Neural progenitor cell (in vitro differentiated cells): ENCODE results near the gene LDLRAD4. TPM values are rescaled to one million over a fixed set of nuclear protein-coding genes. Genes with fewer than 3 reads are reported as not detected.

Source experiments
- DNase-seq: peaks from one replicate; pipeline ENCODE4 v3.0.0-alpha.2; 2016; ENCODE audit warnings: low spot score
- H2AFZ ChIP-seq: fragments of 200-600 bp; sonication (generic); replicated peaks from 2 replicates; pipeline ENCODE4 v1.6.1; 2016; ENCODE audit warnings: antibody characterized with exemption
- H3F3A ChIP-seq: fragments of 200-600 bp; sonication (generic); 2 replicates; pipeline ENCODE4 v1.6.1; 2016; ENCODE audit warnings: antibody characterized with exemption, low read depth
- H3K27ac ChIP-seq: fragments of 200-600 bp; sonication (generic); 2 replicates; pipeline ENCODE4 v1.5.1; 2016; ENCODE audit warnings: mild to moderate bottlenecking
- H3K27me3 ChIP-seq: fragments of 200-600 bp; sonication (generic); 2 replicates; pipeline ENCODE4 v1.6.1; 2016; ENCODE audit warnings: mild to moderate bottlenecking, moderate library complexity
- H3K36me3 ChIP-seq: fragments of 200-600 bp; sonication (generic); 2 replicates; pipeline ENCODE4 v1.5.1; 2016
- H3K4me1 ChIP-seq: fragments of 200-600 bp; sonication (generic); 2 replicates; pipeline ENCODE4 v1.6.1; 2016; ENCODE audit warnings: mixed run types
- H3K4me2 ChIP-seq: fragments of 200-600 bp; sonication (generic); 2 replicates; pipeline ENCODE4 v1.6.1; 2016
- H3K4me3 ChIP-seq: fragments of 200-600 bp; sonication (generic); 2 replicates; pipeline ENCODE4 v1.5.1; 2016
- H3K79me2 ChIP-seq: fragments of 200-600 bp; sonication (generic); 2 replicates; pipeline ENCODE4 v1.6.1; 2016; ENCODE audit warnings: low read depth
- H3K9ac ChIP-seq: fragments of 200-600 bp; sonication (generic); 2 replicates; pipeline ENCODE4 v1.6.1; 2016
- H3K9me3 ChIP-seq: fragments of 200-600 bp; sonication (generic); 2 replicates; pipeline ENCODE4 v1.5.1; 2016; ENCODE audit warnings: low read depth
- H4K20me1 ChIP-seq: fragments of 200-600 bp; sonication (generic); 2 replicates; pipeline ENCODE4 v1.6.1; 2016; ENCODE audit warnings: low read depth
- H3K27ac Mint-ChIP-seq: 3 replicates; pipeline ENCODE4 v1.8.0; 2021; ENCODE audit warnings: mixed read lengths
- H3K27me3 Mint-ChIP-seq: 2 replicates; pipeline ENCODE4 v1.8.0; 2022; ENCODE audit warnings: low read depth, mild to moderate bottlenecking, inconsistent platforms, moderate library complexity, mixed read lengths; ENCODE audit not compliant: insufficient read depth
- H3K36me3 Mint-ChIP-seq: 3 replicates; pipeline ENCODE4 v1.8.0; 2021; ENCODE audit warnings: mixed read lengths
- H3K4me1 Mint-ChIP-seq: 3 replicates; pipeline ENCODE4 v1.8.0; 2021; ENCODE audit warnings: mixed read lengths
- H3K4me3 Mint-ChIP-seq: 3 replicates; pipeline ENCODE4 v1.8.0; 2021; ENCODE audit warnings: mild to moderate bottlenecking, moderate library complexity, mixed read lengths
- H3K9me3 Mint-ChIP-seq: 3 replicates; pipeline ENCODE4 v1.8.0; 2020; ENCODE audit warnings: mixed read lengths
- EZH2 ChIP-seq: fragments of 200-600 bp; sonication (generic); IDR thresholded peaks from 2 replicates; pipeline ENCODE4 v1.6.1; 2017; ENCODE audit warnings: antibody characterized with exemption, mild to moderate bottlenecking, moderate library complexity
- EZH2phosphoT487 ChIP-seq: fragments of 200-600 bp; sonication (generic); IDR thresholded peaks from 2 replicates; pipeline ENCODE4 v1.6.1; 2017; ENCODE audit warnings: antibody characterized with exemption
- total RNA-seq: library from RNA; depleted of rRNA; stranded (reverse); fragments of >200 nt; gene quantifications from 2 replicates; pipeline ENCODE4 v1.2.3, GENCODE V29; 2015; ENCODE audit warnings: low replicate concordance
- TF ChIP-seq, protein P1 (sequence below): fragments of 200-600 bp; sonication (generic); IDR thresholded peaks from 2 replicates; pipeline ENCODE4 v1.5.1; 2017; ENCODE audit warnings: antibody characterized with exemption, mild to moderate bottlenecking

Gene LDLRAD4
- total RNA-seq, 1 donor from 2014 or later, result 0.65 TPM

GRCh38 chr18:13221869-13222855, 3.6 kb downstream of the LDLRAD4 start:
- Histone ChIP-seq H3K4me1 (peaks cover 30% of the 10 kb centered on the region), H3K27me3 (peaks cover 46% of the 10 kb centered on the region), H3K79me2 (no peaks in the 10 kb centered on the region), H3K27ac (no peak overlapping the region), H2AFZ (no peak overlapping the region), H3K4me3 (no peak overlapping the region), H4K20me1 (peaks cover 11% of the 10 kb centered on the region), H3F3A (peaks cover 6% of the 10 kb centered on the region), H3K9me3 (no peaks in the 10 kb centered on the region), H3K9ac (no peak overlapping the region), H3K4me2 (peak overlapping the region; percentile 39), H3K36me3 (no peaks in the 10 kb centered on the region)
- peaks cover 14% of the 10 kb centered on the region for H3K27me3 Mint-ChIP-seq
- DNase-seq, result no peak
- peaks cover 44% of the 10 kb centered on the region for H3K4me1 Mint-ChIP-seq
- no peaks in the 10 kb centered on the region for H3K9me3 Mint-ChIP-seq
- no peaks in the 10 kb centered on the region for H3K36me3 Mint-ChIP-seq
- H3K27ac Mint-ChIP-seq, result no peak overlapping the region
- H3K4me3 Mint-ChIP-seq, result peak overlapping the region; percentile 33
- no peak for TF ChIP-seq EZH2
- TF ChIP-seq, protein P1, sequence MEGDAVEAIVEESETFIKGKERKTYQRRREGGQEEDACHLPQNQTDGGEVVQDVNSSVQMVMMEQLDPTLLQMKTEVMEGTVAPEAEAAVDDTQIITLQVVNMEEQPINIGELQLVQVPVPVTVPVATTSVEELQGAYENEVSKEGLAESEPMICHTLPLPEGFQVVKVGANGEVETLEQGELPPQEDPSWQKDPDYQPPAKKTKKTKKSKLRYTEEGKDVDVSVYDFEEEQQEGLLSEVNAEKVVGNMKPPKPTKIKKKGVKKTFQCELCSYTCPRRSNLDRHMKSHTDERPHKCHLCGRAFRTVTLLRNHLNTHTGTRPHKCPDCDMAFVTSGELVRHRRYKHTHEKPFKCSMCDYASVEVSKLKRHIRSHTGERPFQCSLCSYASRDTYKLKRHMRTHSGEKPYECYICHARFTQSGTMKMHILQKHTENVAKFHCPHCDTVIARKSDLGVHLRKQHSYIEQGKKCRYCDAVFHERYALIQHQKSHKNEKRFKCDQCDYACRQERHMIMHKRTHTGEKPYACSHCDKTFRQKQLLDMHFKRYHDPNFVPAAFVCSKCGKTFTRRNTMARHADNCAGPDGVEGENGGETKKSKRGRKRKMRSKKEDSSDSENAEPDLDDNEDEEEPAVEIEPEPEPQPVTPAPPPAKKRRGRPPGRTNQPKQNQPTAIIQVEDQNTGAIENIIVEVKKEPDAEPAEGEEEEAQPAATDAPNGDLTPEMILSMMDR, result no peak
- TF ChIP-seq EZH2phosphoT487, result no peak

- Histone ChIP-seq H2AFZ (no peak overlapping the region), H4K20me1 (peaks cover 11% of the 10 kb centered on the region), H3K27ac (no peak overlapping the region), H3F3A (peaks cover 6% of the 10 kb centered on the region), H3K4me1 (peaks cover 30% of the 10 kb centered on the region), H3K36me3 (no peaks in the 10 kb centered on the region), H3K79me2 (no peaks in the 10 kb centered on the region), H3K27me3 (peaks cover 39% of the 10 kb centered on the region), H3K4me2 (peak overlapping the region; percentile 39), H3K9ac (no peak overlapping the region), H3K9me3 (no peaks in the 10 kb centered on the region), H3K4me3 (no peak overlapping the region)
- Mint-ChIP-seq H3K27me3 (peaks cover 14% of the 10 kb centered on the region), H3K9me3 (no peaks in the 10 kb centered on the region), H3K27ac (no peak overlapping the region), H3K4me3 (peak overlapping the region; percentile 33), H3K4me1 (peaks cover 44% of the 10 kb centered on the region), H3K36me3 (no peaks in the 10 kb centered on the region)
- no peak for DNase-seq
- TF ChIP-seq EZH2phosphoT487, result no peak
These were observed 4.3 kb downstream of the LDLRAD4 start for GRCh38 chr18:13222856-13223281.

DNA sequence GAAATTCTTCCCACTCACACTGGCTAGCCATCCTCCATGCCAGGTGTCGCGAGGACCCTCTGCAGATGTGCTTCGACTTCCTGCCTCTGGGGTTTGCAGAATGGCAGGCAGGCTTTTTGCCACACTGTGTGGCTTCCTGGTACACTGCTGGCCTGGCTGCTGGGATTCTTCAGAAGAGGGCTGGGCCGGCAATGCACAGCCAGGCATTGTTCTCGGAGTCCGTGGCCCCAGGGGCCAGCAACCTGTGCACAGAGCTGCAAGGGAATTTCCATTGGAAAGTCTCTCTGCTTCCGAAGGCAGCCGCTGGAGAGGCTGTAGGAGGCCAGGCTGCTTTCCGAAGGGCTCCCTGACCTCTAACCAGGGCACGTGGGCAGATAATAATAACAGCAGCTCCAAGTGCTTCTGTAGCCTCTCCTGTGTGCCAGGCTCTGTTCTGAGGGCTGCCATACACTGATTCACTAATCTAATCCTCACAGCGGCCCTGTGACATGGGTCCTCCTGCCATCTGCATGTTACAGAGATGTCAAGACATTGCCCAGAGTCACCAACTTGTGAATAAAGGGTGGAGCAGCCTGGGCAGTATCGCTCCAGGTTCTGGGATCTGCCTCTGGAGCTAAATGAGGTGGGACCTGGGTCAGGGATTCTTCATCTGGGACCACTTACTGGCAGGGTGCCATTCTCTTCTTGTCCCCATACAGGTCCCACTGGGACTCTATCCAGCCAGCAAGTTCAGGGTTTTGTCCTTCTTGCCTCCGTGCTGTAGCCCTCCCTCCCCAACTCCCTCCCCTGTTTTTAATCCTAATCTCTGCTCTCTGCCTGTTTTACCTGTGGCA, 5.0 kb downstream of the LDLRAD4 start:
- H3F3A ChIP-seq, result peaks cover 6% of the 10 kb centered on the region
- TF ChIP-seq EZH2phosphoT487 (no peak), EZH2 (no peak)
- TF ChIP-seq, protein P1, result no peak
- no peaks in the 10 kb centered on the region for H3K9me3 Mint-ChIP-seq
- no peaks in the 10 kb centered on the region for H3K79me2 ChIP-seq
- no peaks in the 10 kb centered on the region for H3K9me3 ChIP-seq
- H3K4me2 ChIP-seq, result peak overlapping the region; percentile 39
- peaks cover 26% of the 10 kb centered on the region for H3K4me1 ChIP-seq
- no peak overlapping the region for H3K27ac Mint-ChIP-seq
- H3K9ac ChIP-seq, result no peak overlapping the region
- H3K4me1 Mint-ChIP-seq, result peaks cover 44% of the 10 kb centered on the region
- no peak overlapping the region for H2AFZ ChIP-seq
- no peak overlapping the region for H3K27ac ChIP-seq
- H3K36me3 ChIP-seq, result no peaks in the 10 kb centered on the region
- no peak overlapping the region for H3K4me3 ChIP-seq
- H3K36me3 Mint-ChIP-seq, result no peaks in the 10 kb centered on the region
- H4K20me1 ChIP-seq, result peaks cover 11% of the 10 kb centered on the region
- H3K4me3 Mint-ChIP-seq, result peak overlapping the region; percentile 63
- peaks cover 33% of the 10 kb centered on the region for H3K27me3 ChIP-seq
- peak; percentile 21 for DNase-seq
- peaks cover 14% of the 10 kb centered on the region for H3K27me3 Mint-ChIP-seq
